HG02938 (cell line): ENCODE data around the gene TEX48.

Experiments used
- ATAC-seq: cut with Tn5 transposase; IDR thresholded peaks from one replicate; pipeline ENCODE4 v1.9.1; 2021; ENCODE audit warnings: mild to moderate bottlenecking, moderate library complexity; ENCODE audit not compliant: unreplicated experiment

The TEX48 gene, protein sequence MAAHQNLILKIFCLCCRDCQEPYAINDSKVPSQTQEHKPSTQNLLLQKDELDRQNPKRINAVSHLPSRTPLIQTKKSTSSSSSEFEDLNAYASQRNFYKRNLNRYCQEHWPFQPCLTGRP

DNA sequence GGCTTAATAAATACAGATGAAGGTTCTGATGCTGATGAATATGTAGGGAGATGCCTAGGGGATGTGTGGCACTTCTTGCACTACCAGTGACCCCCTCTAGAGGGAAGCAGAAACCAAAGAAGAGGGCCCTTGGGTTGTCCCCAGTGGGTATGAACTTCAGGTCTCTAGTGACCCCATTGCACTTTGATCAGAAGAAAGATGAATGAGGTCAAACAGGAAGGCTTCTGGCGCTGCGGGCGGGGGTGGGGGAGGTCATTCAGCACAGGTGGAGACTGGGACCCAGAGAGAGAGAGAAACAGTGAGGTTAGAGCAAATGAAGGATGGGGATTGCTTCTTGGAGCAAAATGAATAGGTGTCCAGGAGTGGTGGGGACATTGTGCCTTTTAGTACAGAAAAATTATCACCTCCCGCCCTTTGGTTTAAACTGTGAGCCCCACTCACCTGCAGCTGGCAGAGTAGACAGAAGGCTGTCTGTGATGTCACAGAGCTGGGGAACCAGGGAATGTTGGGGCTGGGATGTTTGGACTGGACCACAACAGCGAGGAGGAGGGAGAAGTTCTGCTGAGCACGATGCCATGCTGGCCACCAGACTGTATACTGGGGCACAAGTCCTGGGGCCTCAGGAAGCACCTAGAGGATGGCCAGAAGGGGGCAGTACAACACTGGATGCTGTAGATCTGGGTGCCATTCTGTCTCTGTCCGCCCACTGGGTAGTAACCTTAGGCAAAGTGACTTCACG, at the start of gene TEX48:
Gene TEX48, minus strand, starts transcription at position 599 of the 739 bp plus-strand sequence. CDS start 10,469 bp downstream, outside the sequence.
- ATAC-seq = peak; percentile 83

DNA sequence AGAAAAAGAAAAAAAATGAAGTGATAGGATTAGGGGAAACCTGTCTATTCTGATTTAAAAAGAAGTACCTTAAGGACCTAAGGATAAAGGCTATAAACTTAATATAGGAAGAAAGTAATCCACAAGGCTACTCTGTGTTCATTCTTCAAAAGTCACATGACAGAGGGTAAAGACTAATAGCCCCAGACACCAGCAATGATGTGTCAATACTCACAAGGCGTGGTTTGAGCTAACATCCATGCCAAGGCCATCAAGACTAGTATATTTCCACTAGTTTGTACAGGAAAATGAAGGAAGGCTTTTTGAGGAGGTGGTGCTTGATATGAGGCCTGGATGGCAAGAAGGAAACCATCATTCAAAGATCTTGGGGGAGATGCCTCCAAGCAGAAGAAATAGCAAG, 49.7 kb upstream of the TEX48 start:
- no peak for ATAC-seq

DNA sequence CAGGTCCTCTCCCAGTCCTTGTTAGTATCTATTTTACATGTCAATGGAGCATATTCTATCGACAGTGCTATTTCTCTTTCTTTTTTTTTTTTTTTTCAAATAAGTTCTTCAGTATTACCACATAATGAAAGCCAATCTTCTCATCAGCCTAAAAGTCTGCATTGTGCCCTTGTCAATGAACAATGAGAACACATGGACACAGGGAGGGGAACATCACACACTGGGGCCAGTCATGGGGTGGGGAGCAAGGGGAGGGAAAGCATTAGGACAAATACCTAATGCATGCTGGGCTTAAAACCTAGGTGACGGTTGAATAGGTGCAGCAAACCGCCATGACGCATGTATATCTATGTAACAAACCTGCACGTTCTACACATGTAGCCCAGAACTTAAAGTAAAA, 47.7 kb upstream of the TEX48 start:
- ATAC-seq = no peak

DNA sequence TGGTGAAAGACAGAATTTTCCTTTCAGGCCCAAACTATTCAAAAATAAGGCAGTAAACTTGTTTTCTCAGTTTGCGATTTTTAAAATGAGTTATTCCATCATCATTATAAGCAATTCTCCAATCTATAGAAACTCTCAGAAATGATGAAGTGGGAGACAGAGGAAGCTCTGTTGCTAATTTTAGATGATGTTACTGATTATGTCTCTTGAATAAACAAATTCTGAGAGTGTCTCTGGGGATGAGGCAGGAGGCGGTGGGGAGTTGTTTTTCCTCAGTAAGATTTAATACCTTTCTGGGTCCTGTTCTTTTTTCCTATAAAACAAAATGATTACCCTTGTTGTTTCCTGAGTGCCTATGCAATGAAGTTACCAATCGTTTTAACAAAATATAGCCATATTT, 43.9 kb upstream of the TEX48 start:
- no peak for ATAC-seq

DNA sequence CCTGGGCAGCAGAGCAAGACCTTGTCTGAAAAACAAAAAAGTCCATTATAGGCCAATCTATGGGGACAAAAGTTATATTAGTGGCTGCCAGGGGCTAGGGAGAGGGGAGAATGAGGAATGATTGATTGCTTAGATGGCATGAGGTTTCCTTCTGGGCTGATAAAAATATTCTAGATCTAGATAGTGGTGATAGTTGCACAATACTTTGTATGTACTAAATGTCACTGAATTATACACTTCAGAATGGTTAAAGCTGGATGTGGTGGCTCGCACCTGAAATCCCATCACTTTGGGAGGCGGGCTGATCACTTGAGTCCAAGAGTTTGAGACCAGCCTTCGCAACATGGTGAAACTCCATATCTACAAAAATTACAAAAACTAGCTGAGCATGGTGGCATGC, 42.8 kb upstream of the TEX48 start:
- no peak for ATAC-seq

DNA sequence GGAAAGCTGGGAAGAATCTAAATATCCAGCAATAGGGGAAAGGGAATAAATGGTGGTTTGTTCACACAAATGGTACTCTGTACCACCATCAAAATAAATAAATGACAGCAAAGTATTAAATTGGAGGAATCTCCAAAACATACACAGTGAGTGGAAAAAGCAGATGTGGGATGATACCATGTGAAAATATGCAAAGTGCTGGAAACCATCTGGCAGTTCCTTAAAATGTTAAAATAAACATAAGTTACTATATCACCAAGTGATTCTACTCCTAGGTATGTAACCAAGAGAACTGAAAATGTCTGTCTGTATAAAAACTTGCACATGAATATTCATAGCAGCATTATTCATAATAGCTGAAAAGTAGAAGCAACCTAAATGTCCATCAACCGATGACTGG, 41.9 kb upstream of the TEX48 start:
- no peak for ATAC-seq

DNA sequence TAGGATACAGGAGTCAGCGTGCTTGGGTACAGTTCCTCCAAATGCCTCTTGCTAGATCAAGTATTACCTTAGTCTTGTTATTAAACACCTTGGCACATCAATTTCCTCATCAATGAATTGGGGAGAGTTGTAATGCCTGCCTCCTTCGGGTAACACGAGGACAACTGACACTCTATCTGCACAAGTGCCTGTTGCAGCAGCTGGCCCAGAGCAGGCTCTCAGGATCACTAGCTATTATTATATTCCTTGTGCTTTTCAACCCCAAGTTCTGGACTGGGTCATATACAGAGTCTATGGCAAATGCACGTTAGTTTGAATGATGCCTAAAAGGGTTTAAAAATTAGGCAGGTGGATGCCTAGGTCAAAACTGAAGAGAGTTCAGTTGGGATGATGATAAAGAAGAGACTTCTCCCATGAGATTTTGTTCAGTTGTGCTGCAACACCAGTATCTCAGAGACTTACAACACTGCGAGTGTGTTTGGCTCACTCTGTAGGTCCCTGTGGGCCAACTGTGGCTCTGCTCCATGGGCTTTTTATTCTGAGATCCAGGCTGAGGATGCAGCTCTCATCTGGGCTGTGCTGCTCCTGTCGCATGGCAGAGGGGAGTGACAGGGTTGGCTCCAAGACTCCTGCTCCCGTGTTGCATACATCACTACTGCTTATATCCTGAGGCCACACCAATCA, 41.1 kb upstream of the TEX48 start:
- no peak for ATAC-seq

DNA sequence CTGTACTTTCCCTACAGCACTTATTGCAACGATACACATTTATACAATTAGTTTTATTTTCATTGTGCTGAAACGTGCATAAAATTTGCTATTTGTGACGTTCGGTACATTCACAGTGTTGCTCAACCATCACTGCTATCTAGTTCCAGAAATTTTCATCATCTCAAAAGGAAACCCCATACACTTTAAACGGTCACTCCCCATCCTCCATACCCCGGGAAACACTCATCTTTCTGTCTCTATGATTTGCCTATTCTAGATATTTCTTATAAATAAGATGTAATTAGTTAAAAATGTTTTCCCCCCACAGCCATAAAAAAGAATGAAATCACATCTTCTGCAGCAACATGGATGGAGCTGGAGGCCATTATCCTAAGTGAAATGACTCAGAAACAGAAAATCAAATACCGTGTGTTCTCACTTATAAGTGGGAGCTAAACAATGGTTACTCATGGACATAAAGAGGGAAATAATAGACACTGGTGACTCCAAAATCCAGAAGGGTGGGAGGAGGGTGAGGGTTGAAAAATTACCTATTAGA, 40.2 kb upstream of the TEX48 start:
- ATAC-seq = no peak

DNA sequence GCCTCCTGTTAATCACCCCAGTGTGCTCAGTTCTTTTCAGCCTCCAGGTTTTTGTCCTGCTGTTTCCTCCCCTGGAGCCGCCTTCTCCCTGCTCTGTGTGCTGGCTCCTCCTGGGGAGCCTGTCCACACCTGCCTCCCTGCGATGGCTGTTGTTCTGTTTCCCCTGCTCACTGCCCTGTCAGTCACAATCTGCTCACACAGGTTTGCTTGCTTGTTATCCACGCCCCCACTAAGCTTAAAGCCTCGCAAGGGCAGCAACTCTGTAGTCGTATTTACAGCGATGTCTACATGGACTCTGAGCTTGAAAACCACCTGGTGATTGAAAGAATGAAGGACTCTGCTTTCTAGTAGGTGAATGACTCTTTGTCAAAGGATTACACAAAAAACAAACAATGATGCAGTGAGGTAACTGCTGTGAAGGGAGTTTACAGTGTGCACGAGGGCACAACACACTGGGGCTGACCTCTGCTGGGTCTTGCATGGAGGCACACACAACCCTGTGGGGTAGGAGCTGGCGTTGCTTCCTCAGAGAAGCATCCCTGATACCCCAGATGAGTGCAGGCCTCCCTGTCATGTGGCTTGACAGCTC, 39.6 kb upstream of the TEX48 start:
- no peak for ATAC-seq

DNA sequence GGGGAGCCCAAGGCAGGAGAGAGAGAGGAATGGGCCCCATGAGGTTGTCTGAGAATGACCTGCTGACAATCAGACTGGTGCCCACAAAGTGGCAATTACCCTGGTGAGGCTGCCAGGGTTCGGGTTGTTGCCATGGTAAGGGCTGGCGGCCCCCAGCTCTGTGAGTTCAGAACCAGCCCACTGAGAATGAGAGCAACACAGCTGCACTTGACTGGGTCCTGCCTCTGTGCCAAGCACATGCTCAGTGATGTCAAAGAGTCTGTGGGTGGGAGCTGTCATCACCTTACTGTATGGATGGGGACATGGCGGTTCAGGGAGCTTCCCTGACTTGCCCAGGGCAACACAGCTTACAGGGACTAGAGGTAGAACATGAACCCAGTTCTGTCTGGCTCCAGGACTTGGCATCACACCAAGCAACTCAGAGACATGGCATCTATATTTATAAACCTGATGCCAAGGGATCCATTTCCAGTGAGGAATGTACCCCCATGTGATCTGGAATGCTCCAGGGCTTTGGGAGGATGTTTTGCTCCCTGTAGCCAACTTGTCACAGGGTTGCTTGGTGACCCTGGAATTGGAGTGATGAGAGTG, 38.2 kb upstream of the TEX48 start:
- ATAC-seq = no peak

DNA sequence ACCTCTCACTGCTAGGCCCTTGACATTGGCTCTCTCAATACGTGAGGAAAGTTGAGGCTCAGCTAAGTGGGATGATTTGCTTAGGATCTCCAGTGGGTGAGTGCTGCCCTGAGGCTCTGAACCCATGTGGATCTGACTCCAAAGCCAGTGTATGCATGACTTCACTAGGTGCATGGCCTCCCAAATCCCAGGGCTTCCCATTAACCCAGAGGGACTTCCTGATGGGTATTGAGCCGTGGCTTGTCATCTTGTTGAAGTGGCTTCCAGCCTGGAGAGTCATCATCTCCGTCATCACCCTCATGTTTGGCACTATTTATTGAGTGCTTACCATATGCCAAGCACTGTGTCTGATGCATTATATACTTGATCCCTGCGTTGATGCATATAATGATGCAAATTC, 37.3 kb upstream of the TEX48 start:
- no peak for ATAC-seq

DNA sequence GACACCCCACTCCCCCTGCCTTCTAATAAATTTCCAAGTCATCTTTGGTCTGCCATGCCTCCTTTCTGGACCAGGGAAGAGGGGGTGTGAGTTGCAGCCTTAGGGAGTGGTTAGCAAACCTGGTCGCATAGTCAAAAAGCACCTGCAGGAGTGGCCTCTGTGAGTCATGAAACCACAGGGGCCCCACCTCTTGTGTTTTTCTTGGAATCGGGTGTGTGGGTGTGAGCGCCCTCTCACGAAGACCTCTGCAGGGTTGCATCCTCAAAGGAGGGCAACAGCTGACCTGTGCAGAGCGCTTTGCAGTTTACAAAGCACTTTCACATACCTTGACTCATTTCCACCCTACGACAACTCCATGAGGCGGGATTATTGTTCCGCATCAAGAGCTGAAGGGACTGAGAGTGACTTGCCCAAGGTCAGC, 36.8 kb upstream of the TEX48 start:
- ATAC-seq = peak; percentile 92

DNA sequence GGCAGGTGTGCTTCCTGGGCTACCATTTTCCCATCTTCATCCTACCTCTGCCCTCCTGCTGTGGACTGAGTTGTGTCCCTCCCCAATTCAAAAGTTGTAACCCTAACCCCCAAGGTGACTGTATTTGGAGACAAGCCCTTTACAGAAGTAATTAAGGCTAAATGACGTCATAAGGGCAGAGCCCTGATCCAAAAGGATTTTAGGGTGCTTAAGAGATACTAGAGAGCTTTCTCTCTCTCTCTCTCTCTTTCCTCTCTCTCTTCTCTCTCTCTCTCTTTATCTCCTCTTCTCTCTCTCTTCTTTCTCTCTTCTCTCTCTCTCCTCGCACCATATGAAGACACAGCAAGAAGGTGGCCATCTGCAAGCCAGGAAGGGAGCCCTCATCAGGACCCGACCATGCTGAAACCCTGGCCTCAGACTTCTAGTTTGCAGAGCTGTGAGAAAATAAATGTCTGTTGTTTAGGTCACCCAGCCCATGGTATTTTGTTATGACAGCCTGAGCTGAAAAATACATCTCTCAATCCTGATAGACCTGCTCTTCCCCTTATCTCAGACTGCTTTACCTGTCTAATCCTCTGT, 36.0 kb upstream of the TEX48 start:
- ATAC-seq = no peak

DNA sequence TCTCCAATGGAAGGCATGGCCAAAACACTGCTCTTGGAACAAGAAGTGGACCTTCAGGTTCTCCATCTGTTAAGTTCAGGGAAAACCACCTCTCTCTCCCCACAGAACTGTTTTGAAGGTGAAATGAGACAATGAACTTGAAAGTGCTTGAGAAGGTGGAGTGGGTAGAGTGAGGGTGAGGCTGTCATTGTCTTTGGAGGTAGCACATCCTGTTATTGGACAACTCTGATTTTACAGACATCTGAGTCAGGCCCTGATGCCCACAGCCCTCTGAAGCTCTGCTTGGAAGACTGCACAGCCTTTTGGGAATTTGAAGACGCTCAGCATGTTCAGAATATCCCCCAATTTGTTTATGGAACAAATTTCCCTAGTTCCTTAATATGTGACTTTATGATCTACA, 27.6 kb upstream of the TEX48 start:
- no peak for ATAC-seq

DNA sequence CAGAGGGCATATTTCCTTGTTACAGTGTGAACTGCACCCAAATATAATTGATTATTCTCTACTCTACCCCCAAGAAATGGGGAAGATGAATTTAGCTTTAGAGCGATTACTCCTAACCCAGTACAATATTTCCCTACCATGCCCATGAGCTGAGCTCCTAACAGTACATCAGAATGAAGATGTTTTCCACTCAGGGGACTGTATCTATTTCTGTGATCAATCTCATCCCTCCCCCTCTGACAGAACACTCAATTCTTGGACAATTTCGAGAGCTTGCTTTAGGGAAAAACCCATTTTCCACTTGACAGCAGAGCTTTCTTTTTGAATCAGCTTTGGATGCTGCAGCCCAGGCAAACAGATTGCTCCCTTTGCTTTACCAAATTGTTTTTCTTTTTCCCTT, 24.7 kb upstream of the TEX48 start:
- no peak for ATAC-seq

DNA sequence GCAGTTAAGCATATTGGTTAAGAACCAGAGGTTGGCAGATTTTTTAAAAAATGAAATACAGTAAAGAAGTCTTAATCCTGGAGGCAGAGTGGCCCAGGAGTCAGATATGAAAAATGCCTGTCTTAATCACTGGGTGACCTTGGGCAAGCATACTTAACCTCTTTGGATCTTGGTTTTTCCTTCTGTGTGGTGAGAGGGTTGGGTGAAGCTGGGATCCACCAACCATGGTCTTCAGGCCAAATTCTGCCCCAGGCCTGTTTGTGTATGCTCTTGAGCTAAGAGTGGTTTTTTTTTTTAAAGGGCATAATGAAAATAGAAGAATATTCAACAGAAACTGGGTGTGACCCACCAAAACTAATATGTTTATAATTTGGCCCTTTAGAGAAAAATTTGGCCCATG, 20.0 kb upstream of the TEX48 start:
- ATAC-seq = no peak

DNA sequence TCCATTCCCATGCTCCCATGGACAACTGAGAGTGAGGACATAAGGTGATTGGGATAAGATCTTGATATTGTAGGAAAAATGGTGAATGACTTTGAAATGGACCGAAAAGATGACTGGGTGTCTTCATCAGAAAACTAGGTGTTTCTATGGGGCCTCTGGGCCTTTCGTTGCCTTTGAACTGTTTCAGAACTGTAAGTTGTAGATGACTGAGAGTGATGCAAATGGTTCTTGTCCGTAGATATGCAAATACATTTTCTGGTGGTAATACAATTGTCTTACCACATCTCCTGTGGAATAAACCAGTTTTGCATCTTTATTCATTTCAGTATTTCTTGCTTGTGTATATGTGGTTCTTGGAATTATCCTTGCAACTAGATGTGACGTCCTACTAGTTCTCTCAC, 16.0 kb upstream of the TEX48 start:
- ATAC-seq = peak; percentile 49

DNA sequence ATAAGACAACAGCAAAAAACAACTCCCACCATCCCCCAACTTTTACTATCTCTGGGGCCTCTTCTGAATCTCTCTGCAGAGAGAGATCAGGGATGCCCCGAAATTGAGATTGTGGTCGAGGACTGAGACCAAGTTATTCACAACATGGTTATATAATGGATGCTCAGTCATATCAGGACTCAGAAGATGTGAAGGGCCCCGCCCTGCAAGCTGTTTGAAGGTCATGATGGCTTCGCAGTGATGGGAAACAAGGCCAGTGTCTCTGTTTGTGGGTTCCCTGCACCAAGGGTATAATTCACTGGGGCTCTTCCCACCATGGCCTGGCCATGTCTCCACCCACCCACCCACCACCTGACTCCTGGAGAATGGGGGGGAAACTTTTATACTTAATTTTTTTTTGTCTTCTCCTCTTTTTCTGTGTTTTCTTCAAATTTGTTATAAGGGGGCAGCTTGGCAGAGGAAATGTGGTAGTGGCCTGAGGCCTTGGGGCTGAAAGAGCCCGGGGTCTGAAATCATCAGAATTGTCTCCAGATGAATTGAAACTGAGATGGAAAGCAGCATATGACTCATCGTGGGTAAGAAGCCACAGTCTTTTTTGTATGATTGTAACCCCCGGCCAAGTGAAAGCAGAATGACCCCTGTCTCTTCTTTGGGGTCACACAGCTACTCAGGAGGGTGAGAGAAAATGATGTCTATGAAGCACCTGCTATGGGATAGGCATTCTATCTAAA, 15.0 kb upstream of the TEX48 start:
- ATAC-seq = peak; percentile 73

DNA sequence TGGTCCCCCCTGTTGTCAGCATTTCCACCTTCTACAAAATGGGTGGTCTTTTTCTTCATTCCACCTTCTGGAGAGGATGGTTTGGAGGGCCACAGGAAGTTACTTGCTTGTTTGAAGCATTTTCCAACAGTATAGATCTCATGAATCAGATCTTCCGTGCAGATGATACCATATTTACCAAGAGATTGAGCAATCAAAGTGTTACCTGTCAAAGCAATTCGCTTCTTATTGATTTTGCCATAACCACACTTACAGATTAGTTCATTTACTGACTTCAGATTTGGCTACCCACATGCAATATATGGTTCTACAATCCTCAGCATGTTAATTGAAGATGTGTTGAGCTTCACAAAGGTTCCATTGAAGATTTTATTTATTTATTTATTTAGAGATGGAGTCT, 14.0 kb upstream of the TEX48 start:
- ATAC-seq = no peak

DNA sequence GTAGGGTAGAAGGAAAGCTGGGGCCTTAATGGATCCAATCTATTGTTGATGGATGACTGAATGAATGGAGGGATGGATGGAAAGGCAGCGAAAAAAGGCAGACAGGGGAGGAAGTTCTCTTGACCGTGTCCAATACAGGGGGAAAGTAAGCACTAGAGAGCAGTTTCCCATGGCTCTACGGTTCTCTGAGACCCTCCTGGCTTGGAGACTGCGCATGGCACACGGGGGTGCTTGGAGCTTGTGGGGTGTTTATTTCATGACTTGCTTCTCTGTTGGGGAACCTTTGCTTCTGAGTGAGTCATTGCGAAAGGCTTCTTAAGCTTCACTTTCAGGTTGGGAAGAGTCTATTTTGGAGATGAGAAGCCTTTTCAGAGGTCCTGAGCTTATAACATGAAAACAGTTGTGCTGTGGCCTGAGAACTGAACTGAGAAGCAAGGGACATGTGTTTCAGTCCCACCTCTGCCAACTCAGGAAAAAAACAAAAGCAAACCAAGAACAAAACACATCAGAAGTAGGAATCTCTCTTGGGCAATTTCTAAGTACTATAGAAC, 12.8 kb upstream of the TEX48 start:
- ATAC-seq = peak; percentile 31
